Measurements from ENCODE around the gene PSEN1. TPM values are rescaled to one million over a fixed set of nuclear protein-coding genes. Genes with fewer than 3 reads are reported as not detected.

The PSEN1 gene
- total and polyA plus RNA-seq, 4 donors: 50.0 to 81.8 (median 58.4) TPM

DNA sequence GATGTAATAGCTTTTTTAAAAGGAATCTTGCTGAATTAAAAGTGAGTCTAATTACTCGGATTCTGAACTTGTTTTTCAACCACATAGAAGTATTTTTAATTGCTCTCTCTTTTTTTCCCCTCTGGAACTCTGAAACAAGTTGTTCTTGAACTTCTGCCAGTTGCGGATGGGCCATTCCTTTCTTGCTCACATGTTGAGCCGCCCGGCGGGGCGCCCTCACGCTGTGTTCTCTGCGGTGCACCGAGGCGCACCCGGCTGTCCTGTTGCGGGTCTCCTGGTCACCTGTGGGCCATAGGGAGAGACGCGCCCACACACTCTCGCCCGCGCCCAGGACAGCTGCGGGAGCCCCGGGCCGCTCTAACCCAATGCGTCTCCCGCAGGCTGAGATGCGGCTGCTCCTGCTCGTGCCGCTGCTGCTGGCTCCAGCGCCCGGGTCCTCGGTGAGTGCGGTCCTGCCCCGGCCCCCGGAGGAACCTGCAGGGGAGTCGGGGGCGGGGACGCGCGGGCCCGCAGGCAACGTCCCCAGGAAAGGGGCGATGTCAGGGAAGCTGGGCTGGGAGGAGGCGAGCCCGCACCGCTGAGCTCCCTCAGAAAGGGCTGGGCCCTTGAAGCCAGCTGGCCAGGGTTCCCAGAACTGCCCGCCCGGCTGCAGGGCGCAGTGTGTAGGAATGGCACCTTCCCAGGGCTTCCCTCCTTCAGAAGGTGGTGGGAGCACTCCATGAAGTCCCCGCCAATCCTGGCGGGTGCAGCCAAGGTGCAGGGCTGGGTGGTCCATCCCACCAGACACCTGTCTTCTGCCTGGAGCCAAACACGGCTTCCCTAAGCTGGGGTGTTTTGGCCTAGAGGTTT is 103.3 kb downstream of the PSEN1 start:
- peak overlapping the region; percentile 32 for H3K4me3 ChIP-seq (ENCODE audit: low read depth, low read length)
- H3K4me1 ChIP-seq (ENCODE audit: control insufficient read depth, insufficient read depth, low read length): peaks cover 55% of the 10 kb centered on the region
- peak in 2 of 6 donors; percentile 55 to 71 for DNase-seq (ENCODE audit: low read depth in 4 of 6, low spot score in 6 of 6)
- WGBS (ENCODE audit: insufficient coverage): 10% methylated on average over 47 of the region's 48 CpGs
- H3K27ac ChIP-seq (ENCODE audit: low read depth, low read length): no peak overlapping the region
- H3K36me3 ChIP-seq (ENCODE audit: control insufficient read depth, insufficient read depth, low read length): no peaks in the 10 kb centered on the region
- H3K9me3 ChIP-seq (ENCODE audit: control insufficient read depth, insufficient read depth, low read length): no peaks in the 10 kb centered on the region
- peaks cover 80% of the 10 kb centered on the region for H3K27me3 ChIP-seq (ENCODE audit: control insufficient read depth, insufficient read depth, low read length)

DNA sequence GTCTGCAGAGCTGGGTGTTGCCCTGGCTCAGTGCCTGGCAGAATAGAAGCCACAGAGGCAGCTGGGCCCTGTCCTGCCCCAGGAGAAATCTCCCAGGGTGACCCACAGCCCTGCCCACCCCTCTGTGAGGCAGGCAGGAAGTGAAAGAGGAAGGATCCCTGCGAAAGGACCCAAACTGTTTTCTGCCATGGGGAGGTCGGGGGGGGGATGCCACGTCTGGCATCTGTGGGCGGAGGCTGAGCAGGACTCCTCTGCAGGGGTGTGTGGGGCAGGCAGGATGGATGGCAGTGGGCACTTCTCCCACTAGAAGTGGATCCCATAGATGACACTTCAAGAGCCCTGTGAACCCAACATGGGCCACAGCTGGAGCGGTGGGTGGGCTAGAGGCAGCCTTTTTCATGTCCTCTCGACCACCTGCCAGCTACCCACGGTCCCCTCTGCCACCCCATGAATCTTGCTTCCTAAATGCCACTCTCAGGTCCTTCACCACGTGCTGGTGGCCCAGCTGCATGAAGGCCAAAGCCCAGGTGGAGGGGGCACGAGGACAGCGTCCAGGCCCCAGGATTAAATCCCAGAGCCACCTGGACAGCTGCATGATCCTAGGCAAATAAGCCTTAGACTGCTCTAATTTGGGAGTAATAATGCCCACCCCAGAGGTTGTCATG is 104.6 kb downstream of the PSEN1 start:
- H3K4me3 ChIP-seq (ENCODE audit: low read depth, low read length): no peak overlapping the region
- H3K36me3 ChIP-seq (ENCODE audit: control insufficient read depth, insufficient read depth, low read length): no peaks in the 10 kb centered on the region
- H3K9me3 ChIP-seq (ENCODE audit: control insufficient read depth, insufficient read depth, low read length): no peaks in the 10 kb centered on the region
- DNase-seq (ENCODE audit: low read depth in 4 of 6, low spot score in 6 of 6): no peak
- peaks cover 52% of the 10 kb centered on the region for H3K4me1 ChIP-seq (ENCODE audit: control insufficient read depth, insufficient read depth, low read length)
- peaks cover 81% of the 10 kb centered on the region for H3K27me3 ChIP-seq (ENCODE audit: control insufficient read depth, insufficient read depth, low read length)
- WGBS (ENCODE audit: insufficient coverage): 75% methylated on average over 10 of the region's 10 CpGs
- H3K27ac ChIP-seq (ENCODE audit: low read depth, low read length): no peak overlapping the region

DNA sequence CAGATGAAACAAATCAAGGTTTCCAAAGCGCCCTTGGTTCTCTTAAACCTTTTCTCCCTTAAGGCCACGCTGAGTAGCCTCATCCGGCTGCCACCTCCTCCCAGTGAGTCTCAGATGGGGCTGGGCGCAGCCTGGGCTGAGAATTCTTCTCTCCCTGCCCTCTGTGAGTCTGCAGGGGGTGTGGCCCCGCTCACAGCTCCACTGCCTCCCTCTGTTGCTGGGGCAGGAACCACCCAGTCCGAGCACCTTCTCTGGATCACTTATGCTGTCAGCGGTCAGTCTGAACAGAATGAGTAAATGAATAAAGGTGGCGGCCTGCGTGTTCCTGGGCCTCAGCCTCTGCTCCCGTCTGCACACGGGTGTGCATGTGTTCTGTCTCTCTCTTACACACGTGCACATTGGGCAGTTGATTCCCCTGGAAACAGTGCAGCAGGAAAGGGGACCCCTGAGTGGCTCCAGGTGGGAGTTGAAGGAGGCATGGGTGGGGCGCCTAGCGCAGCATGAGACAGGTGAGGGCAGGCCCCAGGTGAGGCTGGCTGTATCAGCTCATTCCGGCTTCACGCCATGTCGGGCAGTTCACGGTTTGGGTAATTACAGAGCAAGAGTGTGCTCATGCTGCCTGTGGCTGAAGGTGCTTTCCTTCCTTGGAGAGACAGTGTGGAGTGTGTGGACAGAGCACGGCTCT is 105.3 kb downstream of the PSEN1 start:
- no peak for DNase-seq (ENCODE audit: low read depth in 4 of 6, low spot score in 6 of 6)
- 83% methylated on average over 16 of the region's 19 CpGs for WGBS (ENCODE audit: insufficient coverage)
- no peak overlapping the region for H3K4me3 ChIP-seq (ENCODE audit: low read depth, low read length)
- H3K4me1 ChIP-seq (ENCODE audit: control insufficient read depth, insufficient read depth, low read length): peaks cover 51% of the 10 kb centered on the region
- peaks cover 81% of the 10 kb centered on the region for H3K27me3 ChIP-seq (ENCODE audit: control insufficient read depth, insufficient read depth, low read length)
- H3K27ac ChIP-seq (ENCODE audit: low read depth, low read length): no peak overlapping the region
- H3K9me3 ChIP-seq (ENCODE audit: control insufficient read depth, insufficient read depth, low read length): no peaks in the 10 kb centered on the region
- H3K36me3 ChIP-seq (ENCODE audit: control insufficient read depth, insufficient read depth, low read length): no peaks in the 10 kb centered on the region

DNA sequence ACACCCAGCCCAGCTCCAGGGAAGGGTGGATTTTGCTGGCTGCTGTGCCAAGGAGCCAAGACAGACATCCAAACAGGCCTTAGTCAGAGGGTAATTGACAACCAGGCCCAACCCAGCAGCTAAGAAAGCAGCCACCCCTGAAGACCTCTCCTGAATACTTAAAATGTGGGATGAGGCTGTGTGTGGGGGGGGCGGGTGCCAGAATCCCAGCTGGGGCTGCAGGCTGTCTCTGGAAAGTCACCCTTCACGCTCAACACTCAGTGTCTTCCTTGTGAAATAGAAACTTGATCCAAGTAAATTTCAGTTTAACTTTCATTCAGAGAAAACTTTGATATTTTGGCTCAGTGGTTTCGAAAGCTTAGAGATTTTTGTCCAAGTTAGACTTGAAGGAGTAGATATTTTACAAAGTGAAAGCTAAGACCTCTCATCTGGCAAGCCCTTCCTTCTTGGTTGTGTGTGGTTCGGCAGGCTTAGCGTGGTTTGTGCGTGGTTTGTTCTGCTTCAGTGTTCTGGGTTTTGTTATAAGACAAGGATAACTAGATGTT is 106.1 kb downstream of the PSEN1 start:
- Histone ChIP-seq H3K4me1 (ENCODE audit: control insufficient read depth, insufficient read depth, low read length) (peaks cover 46% of the 10 kb centered on the region), H3K27me3 (ENCODE audit: control insufficient read depth, insufficient read depth, low read length) (peaks cover 80% of the 10 kb centered on the region), H3K27ac (ENCODE audit: low read depth, low read length) (no peak overlapping the region), H3K9me3 (ENCODE audit: control insufficient read depth, insufficient read depth, low read length) (no peaks in the 10 kb centered on the region), H3K36me3 (ENCODE audit: control insufficient read depth, insufficient read depth, low read length) (no peaks in the 10 kb centered on the region), H3K4me3 (ENCODE audit: low read depth, low read length) (no peak overlapping the region)
- peak in 1 of 6 donors; percentile 48 for DNase-seq (ENCODE audit: low read depth in 4 of 6, low spot score in 6 of 6)
- WGBS (ENCODE audit: insufficient coverage): 75% methylated on average over 1 of the region's 6 CpGs

DNA sequence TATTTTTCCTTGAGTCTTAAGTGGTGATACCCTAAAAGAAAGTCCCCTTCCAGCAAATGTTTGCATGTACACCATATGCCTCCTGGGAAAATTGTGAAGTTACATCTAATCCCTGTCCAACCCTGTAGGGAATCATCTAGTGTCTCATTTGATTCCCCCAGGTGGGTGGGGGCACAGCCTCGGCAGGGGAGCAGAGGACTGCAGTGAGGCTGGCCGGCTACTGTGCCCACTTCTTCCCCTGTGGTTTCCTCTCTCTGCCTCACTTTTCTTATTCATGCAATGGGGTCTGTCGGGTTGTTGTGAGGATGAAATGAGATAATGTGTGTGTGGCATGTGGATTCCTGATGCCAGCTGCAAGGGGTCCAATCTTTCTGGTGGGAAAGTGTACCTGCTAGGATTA is 107.0 kb downstream of the PSEN1 start:
- Histone ChIP-seq H3K9me3 (ENCODE audit: control insufficient read depth, insufficient read depth, low read length) (no peaks in the 10 kb centered on the region), H3K36me3 (ENCODE audit: control insufficient read depth, insufficient read depth, low read length) (no peaks in the 10 kb centered on the region), H3K27me3 (ENCODE audit: control insufficient read depth, insufficient read depth, low read length) (peaks cover 72% of the 10 kb centered on the region), H3K4me1 (ENCODE audit: control insufficient read depth, insufficient read depth, low read length) (peaks cover 38% of the 10 kb centered on the region), H3K27ac (ENCODE audit: low read depth, low read length) (no peak overlapping the region), H3K4me3 (ENCODE audit: low read depth, low read length) (no peak overlapping the region)
- 100% methylated on average over 1 of the region's 3 CpGs for WGBS (ENCODE audit: insufficient coverage)
- no peak for DNase-seq (ENCODE audit: low read depth in 4 of 6, low spot score in 6 of 6)

DNA sequence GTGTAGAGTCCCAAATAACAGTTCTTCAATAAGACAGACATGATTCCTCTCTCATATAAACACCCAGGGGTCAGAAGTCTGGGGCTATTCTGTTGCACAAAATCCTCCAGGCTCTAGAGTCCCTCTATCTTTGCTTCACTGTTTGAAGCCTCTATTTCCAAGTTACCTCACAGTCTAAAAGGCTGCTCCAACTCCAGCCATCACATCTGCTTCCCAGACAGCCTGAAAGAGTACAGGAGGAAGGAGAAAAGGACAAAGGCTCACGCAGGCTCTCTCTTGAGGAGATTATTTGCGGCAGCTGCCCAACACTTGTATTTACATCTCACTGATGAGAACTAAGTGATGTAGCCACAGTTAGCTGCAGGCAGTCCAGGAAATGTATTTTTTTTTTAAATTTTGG is 107.4 kb downstream of the PSEN1 start:
- Histone ChIP-seq H3K4me3 (ENCODE audit: low read depth, low read length) (no peak overlapping the region), H3K27ac (ENCODE audit: low read depth, low read length) (no peak overlapping the region), H3K4me1 (ENCODE audit: control insufficient read depth, insufficient read depth, low read length) (peaks cover 34% of the 10 kb centered on the region), H3K27me3 (ENCODE audit: control insufficient read depth, insufficient read depth, low read length) (peaks cover 68% of the 10 kb centered on the region), H3K9me3 (ENCODE audit: control insufficient read depth, insufficient read depth, low read length) (no peaks in the 10 kb centered on the region), H3K36me3 (ENCODE audit: control insufficient read depth, insufficient read depth, low read length) (no peaks in the 10 kb centered on the region)
- WGBS (ENCODE audit: insufficient coverage): no CpG with 5 or more reads among the region's 2 CpGs
- DNase-seq (ENCODE audit: low read depth in 4 of 6, low spot score in 6 of 6): no peak

DNA sequence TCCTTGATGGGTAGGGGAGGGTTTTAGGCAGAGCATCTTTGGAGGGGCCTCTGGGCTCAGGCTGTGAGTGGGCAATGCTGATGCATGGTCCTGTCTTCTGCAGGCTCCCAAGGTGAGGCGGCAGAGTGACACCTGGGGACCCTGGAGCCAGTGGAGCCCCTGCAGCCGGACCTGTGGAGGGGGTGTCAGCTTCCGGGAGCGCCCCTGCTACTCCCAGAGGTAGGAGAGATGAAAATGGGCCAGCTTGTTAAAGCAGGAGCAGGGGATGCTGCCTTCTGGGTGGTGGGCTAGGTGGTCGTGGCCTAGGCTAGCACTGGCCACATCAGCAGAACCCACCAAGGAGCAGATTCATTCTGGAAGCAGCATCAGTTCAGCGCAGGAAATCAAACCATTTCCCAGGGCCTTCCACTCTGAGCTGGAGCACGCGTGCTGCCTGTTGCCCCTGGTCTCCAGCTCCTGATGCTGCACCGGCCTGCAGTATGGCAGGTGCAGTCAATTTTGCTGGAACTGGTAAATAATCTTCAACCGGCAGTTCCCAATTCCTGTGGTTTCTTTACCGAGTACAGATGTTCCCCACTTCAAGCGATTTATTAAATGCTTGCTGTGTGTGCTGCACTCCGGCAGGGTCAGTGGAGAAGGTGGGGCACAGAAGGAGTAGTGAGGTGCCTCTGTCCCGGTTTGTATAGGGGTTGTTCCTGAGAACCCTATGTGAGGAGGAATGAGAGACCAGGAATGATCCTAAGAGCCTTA is 108.4 kb downstream of the PSEN1 start:
- no peak overlapping the region for H3K4me3 ChIP-seq (ENCODE audit: low read depth, low read length)
- DNase-seq (ENCODE audit: low read depth in 4 of 6, low spot score in 6 of 6): no peak
- 92% methylated on average over 12 of the region's 14 CpGs for WGBS (ENCODE audit: insufficient coverage)
- H3K36me3 ChIP-seq (ENCODE audit: control insufficient read depth, insufficient read depth, low read length): no peaks in the 10 kb centered on the region
- peaks cover 59% of the 10 kb centered on the region for H3K27me3 ChIP-seq (ENCODE audit: control insufficient read depth, insufficient read depth, low read length)
- peaks cover 25% of the 10 kb centered on the region for H3K4me1 ChIP-seq (ENCODE audit: control insufficient read depth, insufficient read depth, low read length)
- H3K27ac ChIP-seq (ENCODE audit: low read depth, low read length): no peak overlapping the region
- H3K9me3 ChIP-seq (ENCODE audit: control insufficient read depth, insufficient read depth, low read length): no peaks in the 10 kb centered on the region

DNA sequence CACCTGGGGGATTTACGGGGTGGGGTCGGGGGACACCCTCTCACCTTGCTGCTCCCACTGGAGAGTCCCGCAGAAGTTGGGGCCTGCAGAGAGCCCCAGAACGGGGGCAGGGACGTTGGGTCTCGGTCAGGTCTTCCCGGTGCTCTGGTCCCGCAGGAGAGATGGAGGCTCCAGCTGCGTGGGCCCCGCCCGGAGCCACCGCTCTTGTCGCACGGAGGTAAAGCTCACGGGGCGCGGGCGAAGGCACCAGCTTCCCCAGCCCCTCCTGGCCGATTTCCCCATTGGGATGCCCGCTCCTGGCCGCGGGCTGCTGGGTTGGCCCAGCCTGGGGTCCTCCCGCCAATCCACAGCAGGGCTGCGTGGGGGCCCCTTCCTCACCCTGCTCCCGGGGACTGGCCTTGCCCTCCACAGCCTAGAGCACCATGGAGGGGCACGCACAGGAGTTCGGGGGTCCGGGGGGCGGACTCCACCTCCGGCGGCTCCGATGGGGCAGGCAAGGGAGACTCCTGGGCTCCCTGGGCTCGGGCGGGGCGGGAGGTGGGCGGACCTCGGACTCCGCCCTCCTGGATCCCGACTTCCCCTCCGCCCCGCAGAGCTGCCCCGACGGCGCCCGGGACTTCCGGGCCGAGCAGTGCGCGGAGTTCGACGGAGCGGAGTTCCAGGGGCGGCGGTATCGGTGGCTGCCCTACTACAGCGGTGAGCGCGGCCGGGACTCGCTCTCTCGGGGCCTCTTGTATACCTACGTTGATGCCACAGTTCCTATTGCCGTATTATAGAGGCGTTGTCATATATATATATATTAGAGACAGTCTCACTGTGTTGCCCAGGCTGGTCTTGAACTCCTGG is 109.4 kb downstream of the PSEN1 start:
- peak overlapping the region; percentile 22 for H3K4me3 ChIP-seq (ENCODE audit: low read depth, low read length)

More for the DNA sequence above, 109.4 kb downstream of the PSEN1 start:
- no peak overlapping the region for H3K27ac ChIP-seq (ENCODE audit: low read depth, low read length)
- peaks cover 49% of the 10 kb centered on the region for H3K27me3 ChIP-seq (ENCODE audit: control insufficient read depth, insufficient read depth, low read length)
- 13% methylated on average over 55 of the region's 64 CpGs for WGBS (ENCODE audit: insufficient coverage)
- peaks cover 21% of the 10 kb centered on the region for H3K4me1 ChIP-seq (ENCODE audit: control insufficient read depth, insufficient read depth, low read length)
- peak in 1 of 6 donors; percentile 25 for DNase-seq (ENCODE audit: low read depth in 4 of 6, low spot score in 6 of 6)
- no peaks in the 10 kb centered on the region for H3K36me3 ChIP-seq (ENCODE audit: control insufficient read depth, insufficient read depth, low read length)
- H3K9me3 ChIP-seq (ENCODE audit: control insufficient read depth, insufficient read depth, low read length): no peaks in the 10 kb centered on the region
